Smooth muscle cell of the pulmonary artery (primary cell): ENCODE data around the gene HLF. TPM values are rescaled to one million over a fixed set of nuclear protein-coding genes. Genes with fewer than 3 reads are reported as not detected.

Source experiments
- total RNA-seq: library from RNA; depleted of rRNA; stranded (reverse); fragments of >200 nt; gene quantifications from 2 replicates; pipeline ENCODE4 v1.2.3, GENCODE V29; 2014

The HLF gene
- total RNA-seq = 0.39 TPM in 1 of 2 replicates, not detected in the other

GRCh38 chr17:55264645-55265298, at the start of gene HLF:
TSS of gene HLF (plus strand) at chr17:55264960. CDS start at chr17:55265485, 525 bp downstream.

Other genes with a start within 250 kb of the HLF start
- gene MMD, start 156.9 kb downstream of the HLF start, total RNA-seq = 4.8 and 15.4 TPM in 2 replicates
- not detected in 2 replicates for gene SMIM36, start 246.5 kb downstream of the HLF start, total RNA-seq